ENCODE results near the gene SEC14L3.

SEC14L3 gene

DNA sequence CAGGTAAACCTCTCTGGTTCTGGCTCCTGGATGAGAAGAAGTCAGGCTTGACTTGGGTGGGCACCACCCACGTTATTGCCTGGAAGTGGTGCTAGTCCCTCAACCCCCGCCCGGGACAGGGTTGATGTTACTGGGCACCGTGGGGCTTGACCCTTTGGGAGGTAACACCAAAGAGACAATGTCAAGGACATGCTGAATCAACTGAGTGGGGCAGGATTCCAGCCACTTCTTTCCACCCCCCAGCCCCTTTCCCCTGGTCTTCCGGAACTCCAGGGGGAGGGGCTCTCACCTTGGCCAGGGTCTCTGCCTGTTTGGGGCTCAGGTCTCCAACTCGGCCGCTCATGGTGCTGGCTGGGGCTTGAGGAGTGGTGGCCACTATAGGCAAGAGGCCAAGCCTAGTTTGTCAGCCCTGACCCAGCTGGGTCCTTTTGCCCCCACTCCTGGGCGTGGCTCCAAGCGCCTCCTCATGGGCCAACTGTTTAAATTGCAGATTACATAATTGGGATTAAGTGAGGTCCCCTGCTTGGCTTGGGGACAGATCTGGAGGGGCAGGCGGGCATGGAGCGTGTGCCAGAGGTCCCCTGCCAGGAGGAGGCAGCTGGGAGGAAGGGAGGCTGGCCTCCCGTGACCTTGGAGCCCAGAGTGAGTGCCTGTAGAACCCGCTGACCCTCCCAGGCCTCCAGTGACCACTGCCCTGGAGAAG, at the start of gene SEC14L3:
SEC14L3 (minus strand) TSS at position 402 of the 703 bp plus-strand sequence; CDS start at position 343, 59 bp downstream.
- DNase-seq = no peak

DNA sequence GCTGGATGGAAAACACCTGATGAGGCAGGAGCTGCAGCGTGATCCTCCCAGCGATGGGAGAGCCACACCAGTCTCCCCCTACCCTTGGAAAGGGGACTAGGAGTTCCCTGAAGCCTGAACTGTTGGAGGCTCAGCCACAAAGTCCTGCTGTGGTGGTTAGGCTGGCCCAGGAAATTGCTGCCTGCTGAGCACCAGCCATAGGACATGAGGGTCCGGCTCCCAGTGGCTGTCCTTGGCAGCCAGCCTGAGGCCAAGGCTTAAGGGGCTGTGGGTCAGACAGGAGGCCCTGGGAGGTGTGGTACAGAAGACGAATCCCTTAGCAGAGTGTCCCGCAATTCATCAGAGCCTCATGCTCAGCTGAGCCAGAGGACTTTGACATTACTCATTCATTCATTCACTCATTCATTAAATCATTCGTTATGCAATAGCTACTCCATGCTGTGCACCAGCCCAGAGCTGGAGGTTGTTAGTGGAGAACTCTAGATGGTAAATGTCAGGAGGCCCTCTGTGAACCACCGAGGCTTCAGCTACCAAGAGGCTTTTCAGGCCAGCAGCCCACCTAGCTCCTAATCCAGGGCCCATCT, 48.1 kb upstream of the SEC14L3 start:
- no peak for DNase-seq

DNA sequence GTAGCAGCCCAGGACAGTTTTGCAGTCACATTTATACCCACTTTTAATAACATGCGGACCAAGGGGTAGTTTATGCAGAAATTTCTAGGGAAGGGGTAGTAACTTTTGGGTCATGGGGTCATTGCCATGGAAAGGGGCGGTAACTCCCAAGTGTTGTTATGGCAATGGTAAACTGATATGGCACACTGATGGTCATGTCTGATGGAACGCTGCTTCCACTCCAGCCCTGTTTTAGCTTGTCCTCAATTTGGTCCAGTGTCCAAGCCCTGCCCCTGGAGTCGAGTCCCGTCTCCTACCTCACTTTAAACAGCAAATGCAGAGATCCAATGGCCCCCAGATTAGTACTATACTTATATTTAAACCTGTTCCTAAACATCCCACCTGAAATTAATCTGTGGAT, 44.9 kb upstream of the SEC14L3 start:
- no peak for DNase-seq

DNA sequence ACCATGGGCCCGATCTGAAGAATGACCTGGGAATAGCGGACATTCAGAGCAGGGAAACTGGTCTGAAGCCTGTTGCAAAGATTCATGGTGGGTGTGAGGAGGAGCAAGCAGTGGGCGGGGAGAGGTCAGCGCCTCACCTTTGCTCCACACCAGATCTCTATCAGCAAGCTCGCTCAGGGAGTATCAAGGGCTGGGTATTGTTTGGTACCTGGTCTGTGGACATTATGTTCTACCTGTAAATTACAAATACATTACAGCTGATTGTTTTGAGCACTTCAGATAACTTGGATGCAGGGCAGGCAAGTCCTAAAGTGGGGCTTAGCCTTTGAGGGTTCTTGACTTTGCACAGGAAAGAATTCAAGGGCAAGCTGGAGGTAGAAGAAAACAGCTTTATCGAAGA, 44.5 kb upstream of the SEC14L3 start:
- DNase-seq = no peak

DNA sequence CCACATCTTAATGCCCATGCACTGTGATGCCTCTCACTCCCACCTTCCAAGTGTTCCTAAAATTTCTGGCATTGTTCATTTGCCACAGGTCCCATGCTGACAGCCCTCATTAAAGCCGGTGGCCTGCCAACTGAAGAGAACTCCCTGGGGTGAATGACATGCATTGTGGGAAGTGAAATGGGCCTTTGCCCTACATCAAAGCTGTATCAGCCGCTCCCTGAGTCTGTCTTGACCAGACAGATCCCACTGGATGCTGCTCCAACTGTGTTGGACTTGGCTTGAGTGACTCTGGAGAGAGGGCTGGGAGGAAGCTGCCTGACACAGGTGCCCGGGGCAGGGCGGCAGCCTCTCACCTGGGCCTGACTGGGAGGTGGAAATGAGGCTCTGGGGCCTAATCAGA, 42.4 kb upstream of the SEC14L3 start:
- no peak for DNase-seq

DNA sequence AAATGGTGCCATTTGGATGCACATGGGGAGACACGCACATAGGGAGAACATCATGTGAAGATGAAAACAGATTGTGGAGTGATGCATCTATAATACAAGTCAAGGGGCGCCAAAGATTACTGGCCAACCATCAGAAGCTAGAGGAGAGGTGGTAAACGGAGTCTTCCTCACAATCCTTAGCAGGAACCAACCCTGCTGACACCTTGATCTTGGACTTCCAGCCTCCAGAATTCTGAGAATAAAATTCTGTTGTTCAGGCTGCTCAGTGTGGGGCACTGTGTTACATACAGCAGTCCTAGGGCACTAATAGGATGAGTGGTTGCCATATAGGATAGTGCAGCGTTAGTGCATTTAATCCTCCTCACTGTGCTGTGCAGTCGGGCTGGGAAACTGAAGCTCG, 41.6 kb upstream of the SEC14L3 start:
- no peak for DNase-seq

DNA sequence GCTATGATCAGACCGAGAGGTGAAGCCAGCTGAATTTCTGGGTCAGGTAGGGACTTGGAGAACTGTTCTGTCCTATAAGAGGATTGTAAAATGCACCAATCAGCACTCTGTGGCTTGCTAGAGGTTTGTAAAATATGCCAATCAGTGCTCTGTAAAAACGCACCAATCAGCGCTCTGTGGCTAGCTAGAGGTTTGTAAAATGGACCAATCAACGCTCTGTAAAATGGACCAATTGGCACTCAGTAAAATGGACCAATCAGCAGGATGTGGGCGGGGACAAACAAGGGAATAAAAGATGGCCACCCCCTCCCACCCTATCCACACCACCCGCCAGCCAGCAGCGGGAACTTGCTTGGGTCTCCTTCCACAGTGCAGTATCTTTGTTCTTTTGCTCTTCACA, 40.1 kb upstream of the SEC14L3 start:
- DNase-seq = no peak

DNA sequence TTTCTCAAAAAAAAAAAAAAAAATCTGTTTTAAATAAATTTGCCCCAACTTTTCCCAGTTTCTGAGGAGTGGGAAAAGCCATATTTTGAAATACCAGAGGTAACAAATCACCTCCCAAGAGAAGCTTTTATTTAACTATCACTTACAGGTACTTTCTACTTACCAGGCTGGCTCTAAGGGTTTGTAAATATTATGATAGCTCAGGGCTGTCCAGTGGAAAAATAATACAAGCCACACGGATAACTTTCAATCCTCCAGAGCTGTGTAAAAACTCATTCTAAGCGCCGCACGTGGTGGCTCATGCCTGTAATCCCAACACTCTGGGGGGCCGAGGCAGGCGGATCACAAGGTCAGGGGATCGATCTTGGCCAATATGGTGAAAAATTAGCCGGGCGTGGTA, 39.3 kb upstream of the SEC14L3 start:
- no peak for DNase-seq

DNA sequence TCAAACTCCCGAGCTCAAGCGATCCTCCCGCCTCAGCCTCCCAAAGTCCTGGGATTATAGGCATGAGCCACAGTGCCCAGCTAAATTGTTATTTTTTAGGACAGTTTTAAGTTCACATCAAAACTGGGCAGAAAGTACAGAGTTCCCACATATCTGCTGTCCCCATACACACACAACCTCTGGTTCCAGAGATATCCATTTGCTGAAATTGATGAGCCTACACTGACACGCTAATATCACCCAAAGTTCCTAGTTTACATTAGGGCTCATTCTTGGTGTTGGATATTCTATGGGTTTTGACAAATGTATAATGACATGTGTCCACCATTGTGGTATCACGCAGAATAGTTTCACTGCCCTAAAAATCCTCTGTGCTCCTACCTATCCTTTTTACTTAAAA, 36.4 kb upstream of the SEC14L3 start:
- DNase-seq = no peak

DNA sequence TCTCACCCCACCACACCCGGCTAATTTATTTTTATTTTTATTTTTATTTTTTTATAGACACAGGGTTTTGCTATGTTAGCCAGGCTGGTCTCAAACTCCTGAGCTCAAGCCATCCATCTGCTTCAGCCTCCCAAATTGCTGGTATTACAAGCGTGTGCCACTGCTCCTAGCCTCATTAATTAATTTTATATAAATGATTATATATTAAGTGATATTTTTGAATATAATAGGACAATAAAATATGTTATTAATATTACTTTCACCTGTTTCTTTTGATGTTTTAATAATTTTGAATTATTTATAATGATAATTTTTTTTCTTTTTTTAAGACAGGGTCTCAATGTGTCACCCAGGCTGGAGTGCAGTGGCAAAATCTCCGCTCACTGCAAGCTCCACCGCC, 35.9 kb upstream of the SEC14L3 start:
- DNase-seq = no peak

DNA sequence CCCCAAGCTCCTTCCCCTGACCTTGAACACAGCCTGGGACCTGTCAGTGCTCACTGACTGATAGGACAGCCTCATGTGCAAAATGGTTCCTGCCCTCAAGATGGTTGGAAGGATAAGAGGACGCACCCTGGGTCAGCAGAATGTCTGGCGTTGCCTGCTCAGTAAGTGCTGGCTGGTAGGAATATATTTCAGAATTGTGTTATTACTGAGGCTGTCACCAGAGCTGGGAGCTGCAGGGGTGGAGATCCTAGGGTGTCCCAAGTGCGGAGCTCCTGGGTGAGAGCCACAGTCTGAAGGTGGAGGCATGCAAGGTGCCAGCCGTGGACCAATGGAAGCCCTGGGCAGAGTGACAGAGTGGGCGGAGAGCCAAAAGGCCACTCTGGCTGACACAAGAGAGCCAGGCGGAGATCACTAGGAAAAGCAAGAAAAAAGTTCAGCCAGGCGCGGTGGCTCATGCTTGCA, 34.7 kb upstream of the SEC14L3 start:
- no peak for DNase-seq

DNA sequence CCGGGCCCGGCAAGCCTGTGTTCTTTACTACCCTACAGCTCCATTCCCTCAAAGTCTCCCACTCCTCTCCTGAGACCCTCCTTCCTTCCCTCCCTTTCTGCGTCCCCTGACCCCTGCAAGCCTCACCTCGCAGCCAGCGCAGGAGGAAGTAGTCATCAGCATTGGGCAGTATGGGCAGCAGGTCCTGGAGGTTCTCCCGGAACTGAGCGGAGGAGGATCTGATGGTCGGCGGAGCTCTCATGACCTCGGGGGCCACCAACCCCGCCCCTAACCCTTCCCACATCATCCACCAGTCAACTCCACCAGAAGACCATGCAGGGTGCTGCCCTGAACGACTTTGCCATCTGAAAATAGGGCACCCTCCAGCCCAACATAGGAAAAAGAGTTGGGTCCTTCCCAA, 31.7 kb upstream of the SEC14L3 start:
- DNase-seq = no peak

DNA sequence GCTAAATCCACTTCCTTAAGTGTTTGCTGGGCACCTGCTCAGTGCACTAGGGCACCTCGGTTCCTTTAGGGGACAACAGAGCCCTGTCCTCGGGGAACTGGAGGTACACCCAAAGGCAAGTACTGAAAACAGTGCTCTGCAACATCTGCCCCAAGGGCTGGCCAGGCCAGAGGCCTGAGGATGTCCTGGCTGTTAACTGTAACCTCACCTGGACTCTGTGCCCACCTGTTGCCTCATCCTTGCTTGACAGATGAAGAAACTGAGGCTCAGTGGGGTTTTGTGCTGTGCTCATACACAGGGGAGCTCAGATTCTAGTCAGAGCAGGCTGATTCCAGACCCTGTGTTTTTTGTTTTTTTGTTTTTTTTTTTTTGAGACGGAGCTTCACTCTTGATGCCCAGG, 31.1 kb upstream of the SEC14L3 start:
- no peak for DNase-seq

DNA sequence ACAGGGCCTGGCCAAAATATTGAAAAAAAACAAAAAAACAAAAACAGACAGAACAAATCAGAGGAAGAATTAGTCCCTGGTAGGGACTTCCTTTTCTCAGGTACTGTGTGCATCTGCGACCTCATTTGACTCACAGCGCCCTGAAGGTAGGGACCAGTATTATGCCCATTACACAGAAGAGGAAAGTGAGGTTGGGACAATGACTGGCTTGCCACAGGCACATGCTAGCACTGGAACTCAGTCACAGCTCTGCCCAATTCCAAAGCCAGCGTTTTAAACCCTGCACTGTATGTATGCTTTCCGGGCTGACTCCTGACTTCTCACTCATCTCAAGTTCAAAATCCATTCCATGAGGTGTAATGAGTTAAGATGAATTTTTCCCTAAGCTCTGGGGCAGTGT, 30.3 kb upstream of the SEC14L3 start:
- DNase-seq = no peak

DNA sequence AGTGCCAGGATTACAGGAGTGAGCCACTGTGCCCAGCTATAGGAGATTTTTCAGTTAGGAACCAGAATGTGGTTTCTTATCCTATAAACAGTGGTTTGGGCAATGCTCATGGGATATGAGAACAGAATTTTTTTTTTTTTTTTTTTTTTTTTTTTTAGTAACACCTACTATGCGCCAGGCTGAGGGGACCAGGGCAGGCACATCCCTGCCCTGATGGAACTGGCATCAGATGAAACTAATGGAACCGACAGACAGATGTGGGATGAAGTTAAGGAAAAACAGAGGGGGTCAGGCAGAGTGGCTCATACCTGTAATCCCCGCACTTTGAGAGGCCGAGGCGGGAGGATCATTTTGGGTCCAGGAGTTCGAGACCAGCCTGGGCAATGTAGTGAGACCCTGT, 28.8 kb upstream of the SEC14L3 start:
- DNase-seq = no peak

DNA sequence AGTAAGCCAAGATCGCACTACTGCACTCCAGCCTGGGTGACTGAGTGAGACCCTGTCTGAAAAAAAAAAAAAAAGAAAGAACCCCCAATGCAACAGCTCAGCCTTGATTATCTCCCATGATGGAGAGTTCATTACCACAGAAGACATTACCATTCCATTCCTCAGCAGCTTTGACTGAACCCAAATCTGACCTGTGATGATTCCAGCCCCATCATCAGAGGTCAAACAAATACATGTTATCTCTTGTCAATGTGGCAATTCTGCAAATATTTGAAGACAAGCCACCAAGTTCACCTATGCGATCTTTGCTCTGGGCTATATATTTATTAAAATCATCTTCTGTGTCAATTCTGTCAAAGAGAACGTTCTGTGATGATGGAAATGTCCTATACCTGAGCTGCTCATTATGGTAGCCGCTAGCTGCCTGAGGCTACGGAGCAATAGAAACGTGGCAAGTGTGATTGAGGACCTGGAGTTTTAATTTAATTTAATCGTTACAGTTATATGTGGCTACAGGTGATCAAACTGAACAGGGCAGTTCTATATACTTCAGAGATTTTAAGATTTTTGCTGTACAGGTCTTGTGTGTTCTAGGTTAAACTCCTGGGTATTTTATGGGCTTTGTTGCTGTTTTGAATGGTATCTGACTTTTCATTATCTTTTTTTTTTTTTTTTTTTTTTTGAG, 25.8 kb upstream of the SEC14L3 start:
- no peak for DNase-seq

DNA sequence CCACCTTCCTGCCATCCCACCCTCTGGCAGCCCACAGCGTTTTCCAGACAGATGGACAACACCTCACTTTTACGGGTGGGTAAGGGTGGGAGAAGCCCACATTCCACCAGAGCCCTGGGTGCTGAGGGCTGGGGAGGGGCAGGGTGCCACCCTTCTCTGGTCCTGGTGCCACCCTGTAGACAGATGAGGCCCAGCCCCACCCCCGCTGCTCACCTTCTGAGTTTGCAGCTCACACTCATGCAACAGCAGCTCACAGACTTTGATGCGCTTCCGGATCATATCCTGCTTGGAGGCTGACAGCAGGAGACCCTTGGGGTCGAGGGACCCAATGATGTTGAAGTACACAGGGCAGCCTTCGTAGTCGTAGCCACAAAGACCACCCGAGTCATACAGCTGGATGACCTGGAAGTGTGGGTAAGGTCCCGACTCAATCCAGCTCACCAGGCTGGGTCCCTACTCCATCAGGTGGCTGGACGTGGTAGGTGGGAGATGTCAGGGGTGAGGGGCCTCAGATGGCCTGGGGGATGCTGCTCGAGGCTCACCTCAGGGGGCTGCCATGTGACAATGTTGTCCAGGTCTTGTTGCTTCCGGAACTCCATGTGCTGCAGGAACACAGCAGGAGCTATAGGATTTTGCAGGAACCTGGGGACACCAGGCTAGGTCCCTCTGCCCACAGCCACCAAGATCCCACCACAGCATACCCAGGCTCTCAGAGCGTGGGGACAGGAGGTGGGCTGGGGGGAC, 23.4 kb upstream of the SEC14L3 start:
- no peak for DNase-seq

DNA sequence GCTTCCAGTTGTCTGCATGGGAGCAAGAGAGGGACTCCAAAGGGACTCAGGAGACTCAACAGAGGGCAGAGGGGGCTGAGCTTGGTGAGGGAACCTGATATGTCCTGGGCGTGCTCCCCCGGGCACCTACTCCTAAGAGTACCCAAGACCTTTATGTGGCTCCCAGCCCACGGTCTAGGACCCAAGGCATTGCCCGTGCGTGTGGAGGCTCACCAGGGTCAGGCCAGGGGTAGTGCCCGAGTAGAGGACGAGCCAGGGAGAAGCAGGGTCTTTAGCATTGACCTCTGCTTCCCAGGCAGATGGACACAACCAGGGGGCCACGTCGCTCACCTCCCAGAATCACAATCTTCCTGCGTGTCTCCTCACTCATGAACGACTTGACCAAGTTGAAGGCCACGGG, 20.3 kb upstream of the SEC14L3 start:
- DNase-seq = no peak

DNA sequence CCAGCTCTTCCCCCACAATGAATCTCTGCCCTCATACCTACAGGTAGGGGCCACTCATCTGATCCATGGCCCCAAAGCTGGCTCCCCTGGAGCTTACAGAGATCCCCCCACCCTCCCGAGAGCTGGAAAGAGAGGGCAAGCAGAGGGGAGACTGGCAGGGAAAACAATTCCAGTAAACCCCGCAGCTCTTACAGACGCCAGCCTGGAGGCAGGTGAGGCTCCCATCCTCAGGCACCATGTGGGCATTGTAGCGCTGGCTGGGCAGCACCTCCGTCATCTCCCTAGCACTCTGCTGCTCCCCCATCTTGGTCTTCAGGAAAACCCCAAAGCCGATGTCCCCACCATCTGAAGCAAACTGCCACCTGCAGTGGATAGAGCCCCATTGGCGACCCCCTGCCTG, 19.6 kb upstream of the SEC14L3 start:
- DNase-seq = no peak

DNA sequence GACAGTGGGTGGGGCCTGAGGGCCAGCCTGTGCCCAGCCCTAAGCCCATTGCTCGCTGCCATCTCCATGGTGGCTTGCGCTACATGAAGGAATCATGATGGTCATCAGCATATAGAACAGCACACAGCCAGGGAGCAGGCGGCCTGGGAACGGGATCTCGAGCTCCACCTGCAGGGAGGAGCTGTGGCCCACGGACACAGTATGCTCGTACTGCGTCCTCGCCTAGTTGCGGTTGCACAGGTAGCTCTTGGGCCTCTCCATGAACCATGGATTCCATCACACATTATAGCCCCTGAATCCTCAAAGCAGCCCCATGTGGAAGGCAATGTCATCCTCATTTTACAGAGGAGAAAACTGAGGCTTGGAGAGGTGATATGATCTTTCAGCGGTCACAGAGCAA, 18.6 kb upstream of the SEC14L3 start:
- DNase-seq = no peak

DNA sequence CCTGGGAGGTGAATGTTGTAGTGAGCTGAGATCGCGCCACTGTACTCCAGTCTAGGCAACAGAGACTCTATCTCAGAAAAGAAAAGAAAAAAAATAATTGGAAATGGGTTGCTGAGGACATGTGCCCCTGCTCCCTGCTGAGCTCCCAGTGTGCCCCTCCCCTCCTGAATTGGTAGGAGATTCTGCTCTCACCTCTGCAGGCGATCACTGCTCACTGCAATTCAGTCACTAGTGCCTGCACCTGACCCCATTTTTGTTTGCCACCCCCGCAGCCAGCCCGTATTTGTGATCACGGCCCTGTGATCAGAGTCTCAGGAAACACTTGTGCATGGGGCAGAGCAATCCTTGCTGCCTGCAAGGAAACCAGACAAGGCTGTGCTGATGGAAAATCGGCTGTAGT, 16.3 kb upstream of the SEC14L3 start:
- no peak for DNase-seq

DNA sequence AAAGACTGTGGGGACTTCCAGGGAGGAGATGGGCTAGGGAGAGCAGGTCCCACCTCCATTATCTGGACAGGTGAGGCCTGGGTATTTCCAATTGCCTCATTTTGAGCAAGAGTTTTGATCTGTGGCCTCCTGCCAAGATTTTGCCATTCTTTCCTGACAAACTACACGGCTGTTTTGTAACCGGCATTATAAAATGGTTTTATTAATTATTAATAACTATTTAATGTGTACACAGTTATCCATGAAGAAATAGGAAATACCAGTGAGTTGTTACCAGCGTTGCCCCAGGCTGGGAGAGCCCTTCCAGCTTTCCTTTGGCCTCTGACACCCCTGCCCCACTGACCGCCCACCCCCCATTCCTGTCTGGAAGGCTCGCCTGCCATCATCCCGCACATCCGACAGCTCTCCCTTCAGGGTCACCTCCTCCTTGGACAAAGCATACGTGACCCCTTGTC, 14.9 kb upstream of the SEC14L3 start:
- DNase-seq = no peak

DNA sequence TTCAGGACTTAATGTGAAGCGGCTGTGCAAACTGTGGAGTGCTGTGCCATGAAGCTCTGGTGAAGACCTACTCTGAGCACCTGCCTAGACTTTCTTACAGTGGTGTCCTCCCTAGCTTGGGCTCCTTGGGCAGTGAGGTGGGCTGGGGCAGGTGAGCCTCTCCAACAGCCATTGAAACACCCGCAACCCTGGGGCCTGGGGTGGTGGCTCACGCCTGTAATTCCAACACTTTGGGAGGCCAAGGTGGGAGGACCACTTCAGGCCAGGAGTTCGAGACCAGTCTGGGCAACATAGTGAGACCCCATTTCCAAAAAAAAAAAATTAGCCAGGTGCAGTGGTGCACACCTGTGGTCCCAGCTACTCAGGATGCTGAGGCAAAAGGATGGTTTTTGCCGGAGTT, 14.3 kb upstream of the SEC14L3 start:
- DNase-seq = no peak
